SKM-1 treated with dmso at 0.1 percent for 144 hours (cell line): ENCODE results near the gene SLC25A29.
"Not testable (repeated sequence)": the region's sequence is repeated elsewhere in the genome, so short reads cannot be mapped to it uniquely, and the experiment has no call there.

Experiments used
- DNase-seq: peaks from one replicate; lab custom pipeline; 2025; ENCODE audit not compliant: unreplicated experiment; lab: John Stamatoyannopoulos, UW

The SLC25A29 gene

DNA sequence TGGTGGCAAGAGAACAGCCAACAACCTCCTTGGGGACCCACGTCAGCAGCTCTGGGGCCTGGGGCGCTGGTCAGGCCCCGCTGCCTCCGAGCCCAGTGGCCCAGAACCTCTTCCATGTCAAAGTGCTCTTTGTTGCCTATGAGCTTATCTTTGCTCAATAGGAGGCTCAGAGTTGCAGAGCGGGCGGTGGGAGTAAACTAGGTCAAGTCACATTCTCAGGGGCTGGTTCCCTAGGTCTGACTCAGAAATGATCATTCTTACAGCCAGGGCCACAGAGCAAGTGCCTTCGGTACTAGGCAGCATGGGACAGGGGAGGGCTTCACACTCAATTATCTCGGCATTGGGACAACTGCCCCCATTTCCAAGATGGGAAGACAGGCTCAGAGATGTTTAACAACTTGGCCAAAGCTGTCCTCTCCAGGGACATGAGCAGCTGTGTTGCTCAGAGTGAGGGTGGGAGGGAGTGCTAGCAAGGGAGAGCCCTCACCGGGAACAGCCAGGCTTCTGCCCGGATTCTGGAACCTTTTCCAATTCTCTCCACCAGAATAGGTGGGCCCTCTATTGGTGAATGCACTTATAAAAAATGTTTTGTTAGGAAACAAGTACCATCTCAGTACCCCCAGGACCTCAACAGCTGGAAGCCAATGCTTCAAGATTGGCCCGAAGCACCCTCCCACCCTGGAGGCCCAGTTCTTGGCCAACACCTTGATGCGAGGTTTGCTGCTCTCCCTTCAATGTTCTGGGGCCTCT, 11.9 kb downstream of the SLC25A29 start:
- no peak for DNase-seq

DNA sequence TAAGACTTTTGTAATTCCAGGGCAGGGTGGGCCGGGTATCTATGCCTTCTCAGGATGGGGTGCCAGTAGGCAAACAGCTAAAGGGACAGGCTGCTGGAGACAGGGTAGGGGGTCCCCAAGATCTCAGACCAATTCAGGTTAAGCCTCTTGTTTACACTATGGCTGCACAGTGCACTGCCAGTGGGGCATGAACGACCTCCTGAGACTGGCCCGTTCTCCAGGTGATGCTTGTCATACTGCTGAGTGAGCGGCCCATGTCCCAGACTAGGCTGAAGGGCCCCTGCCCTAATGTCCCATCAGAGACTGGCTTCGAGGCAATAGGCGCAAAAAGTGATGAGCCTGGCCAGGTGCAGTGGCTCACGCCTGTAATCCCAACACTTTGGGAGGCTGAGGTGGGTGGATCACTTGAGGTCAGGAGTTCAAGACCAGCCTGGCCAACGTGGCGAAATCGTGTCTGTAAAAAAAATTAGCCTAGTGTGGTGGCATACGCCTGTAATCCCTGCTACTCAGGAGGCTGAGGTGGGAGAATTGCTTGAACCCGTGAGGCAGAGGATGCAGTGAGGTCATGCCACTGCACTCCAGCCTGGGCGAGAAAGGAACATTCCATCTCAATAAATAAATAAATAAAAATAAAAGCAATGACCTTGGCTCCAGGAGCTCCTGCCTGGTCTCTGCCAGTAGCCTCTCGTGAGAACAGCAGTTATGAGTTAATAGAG, 12.6 kb downstream of the SLC25A29 start:
- DNase-seq: no peak

DNA sequence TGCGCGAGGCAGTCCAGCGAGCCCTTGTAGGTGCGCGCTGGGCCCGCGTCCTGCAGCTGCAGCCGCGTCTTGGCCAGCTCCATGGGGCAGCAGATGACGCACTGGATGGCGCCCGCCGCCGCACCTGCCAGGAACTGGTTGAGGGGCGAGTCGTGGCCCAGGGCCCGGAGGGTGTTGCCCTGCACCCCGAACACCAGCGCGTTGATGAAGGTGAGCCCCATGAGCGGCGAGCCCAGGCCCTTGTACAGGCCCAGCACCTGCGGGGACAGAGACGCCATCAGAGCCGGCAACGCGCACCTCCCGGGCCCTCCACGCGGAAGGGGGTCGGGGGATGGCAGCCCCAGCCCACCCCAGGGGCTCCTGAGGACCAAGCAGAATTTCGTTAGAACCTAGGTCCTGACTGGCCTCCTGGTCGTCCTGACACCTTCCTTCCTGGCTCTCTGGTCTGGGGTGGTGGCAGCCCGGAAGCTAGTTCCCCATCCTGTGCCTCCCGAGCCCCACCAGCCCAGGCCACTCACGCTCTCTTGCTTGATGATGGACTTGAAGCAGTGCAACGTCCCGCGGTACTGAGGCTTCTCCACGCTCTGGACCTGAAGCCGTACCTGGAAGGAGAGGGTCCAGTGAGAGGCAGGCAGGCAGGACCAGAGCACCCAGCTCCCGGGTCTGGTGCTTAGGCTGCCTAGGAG, 13.3 kb downstream of the SLC25A29 start:
- DNase-seq: no peak

DNA sequence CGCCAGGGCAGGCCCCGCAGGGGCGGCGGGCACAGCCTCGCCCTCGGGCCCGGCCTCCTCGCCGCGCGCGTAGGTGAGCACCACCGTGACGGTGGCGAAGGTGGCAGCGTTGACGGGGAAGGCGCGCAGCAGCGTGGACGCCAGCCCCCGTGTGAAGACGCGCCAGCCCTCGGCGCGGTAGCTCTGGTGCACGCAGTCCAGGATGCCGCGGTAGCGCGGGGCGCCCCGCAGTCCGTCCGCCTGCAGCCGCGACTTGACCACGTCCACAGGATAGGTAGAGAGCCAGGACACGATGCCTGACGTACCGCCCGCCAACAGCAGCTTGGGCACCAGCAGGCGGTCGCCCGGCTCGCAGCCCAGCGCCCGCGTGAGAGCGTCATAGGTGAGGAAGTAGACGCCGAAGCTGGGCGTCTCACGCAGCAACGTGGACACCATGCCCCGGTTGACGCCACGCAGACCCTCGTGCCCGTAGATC, 13.9 kb downstream of the SLC25A29 start:
- no peak for DNase-seq

DNA sequence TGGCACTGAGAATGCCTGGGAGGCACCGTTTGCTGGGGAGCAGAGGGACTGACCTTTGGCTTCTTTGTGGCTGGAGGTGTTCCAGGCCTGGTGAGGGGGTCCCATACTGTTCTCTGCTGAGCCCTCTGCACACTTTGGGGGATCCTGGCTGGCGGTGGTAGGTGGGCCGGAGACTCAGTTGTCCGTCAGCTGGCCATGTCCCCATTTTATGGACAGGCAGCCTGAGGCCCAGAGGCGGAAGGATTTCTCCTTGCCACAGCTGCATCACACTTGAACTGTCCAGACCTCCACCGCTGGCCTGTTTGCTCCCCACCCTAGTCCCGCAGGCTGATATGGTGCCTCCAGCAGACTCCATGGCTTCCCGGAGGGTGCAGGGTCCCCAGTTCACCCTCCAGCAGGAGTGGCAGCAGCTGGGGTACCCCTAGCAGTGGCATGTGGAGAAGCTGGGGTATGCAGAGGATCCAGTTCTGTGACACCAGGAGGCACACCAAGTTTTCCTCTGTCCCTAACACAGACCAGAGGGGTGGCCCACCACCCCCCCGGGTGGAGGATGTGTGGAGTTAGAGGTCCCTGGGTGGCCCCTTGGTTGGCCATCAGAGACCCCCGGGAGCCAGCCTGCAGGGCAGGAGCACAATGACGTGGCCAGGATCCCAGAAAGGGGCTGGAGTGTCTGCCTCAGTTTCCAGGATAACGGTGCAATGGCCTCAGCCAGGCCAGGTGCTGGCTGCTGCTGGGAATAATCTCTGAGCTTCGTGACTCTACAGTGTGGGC, 14.8 kb downstream of the SLC25A29 start:
- DNase-seq: no peak

DNA sequence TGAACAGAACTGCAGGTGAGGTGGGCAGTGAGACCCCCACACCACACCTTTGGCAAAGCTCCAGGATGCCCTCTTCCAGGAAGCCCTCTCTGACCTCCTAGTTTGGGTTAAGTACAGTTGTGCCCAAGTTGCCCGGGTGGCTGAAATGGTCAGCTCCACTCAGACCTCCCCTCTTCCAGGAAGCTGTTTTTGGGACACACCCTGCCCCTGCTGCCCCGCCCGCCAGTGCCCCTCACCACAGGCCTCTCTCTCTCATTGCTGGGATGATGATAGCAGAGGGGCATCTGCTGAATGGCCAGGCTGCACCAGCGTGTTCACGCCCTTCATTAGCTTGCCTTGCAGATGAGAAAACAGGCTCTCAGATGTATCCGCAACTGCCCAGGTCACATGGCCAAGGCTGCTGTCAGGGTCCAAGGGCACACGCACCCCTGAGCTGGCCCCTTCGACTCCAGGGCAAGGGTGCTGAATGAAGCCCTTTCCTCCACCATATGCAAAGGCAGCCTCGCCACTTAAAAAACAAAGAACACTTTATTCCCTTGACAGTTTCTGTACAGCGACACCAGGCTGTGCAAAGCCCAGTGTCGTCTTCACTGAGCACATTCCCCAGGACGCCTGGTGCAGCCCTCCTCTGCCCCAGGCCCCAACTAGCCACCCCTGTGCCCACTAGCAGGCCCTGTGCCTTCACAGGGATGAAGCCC, 15.5 kb downstream of the SLC25A29 start:
- no peak for DNase-seq

DNA sequence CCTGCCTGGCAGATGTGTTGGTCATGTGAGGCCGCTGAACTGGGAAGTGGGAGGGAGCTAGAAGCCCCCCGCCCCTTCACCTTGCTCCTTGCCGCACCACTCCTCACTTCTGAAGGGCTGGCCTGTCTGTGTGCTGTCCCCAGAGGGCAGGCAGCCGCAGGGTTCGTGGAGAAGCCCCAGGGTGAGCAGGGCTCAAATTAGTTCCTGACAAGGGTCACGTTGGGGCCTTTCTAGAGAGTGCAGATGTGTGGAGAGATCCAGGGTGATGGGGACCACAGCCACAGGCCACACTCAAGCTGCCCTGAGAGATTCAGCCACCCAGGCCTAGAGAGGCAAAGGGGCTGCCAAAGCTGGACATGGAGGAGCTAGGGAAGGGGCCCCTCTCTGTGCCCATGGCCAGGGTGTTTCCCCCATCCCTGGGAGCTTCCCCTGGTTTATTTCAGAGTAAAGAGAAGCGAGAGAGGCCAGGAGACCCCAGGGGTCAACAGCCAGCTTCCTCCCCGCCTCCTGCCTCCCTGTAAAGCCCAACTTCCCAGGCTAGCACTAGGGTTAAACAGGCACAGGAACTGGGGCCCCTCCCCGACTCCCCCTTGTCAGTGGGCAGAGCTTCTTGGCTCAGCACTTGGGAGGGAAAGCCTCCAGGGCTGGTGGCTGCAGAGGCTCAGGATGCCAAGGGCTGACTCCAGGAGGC, 16.2 kb downstream of the SLC25A29 start:
- DNase-seq: no peak

DNA sequence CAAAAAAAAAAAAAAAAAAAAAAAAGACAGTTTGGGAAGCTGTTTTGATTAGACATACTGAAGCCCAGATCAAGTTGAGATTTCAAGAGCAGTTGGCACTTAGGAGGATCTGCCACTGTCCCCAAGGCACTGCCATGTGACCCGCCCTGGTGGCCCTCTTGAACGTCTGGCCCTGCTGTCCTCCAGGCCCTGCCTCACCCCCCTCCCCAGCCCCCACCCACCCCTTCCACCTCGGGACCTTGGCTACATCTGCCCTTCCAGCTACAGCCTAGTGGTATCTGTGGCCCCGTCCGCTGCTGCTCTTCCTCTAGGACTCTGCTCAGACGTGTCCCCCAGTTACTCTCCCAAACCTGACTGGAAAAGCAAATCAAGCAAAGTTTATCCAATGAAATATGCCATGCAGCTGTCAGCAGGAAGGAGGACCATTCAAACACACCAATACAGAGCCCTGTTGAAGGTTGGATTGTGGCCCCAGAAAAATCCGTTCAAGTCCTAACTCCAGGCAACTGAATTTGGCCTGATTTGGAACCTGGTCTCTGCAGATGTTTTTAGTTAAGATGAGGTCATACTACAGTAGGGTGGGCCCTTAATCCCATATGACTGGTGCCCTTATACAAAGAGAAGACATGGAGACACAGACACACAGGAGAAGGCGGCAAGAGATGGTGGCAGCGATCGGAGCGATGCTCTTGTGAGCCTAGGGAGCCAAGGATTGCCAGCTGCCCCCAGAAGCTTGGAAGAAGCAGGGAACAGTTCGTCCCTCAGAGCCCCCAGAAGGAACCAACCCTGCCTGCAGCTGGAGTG, 17.7 kb downstream of the SLC25A29 start:
- no peak for DNase-seq

DNA sequence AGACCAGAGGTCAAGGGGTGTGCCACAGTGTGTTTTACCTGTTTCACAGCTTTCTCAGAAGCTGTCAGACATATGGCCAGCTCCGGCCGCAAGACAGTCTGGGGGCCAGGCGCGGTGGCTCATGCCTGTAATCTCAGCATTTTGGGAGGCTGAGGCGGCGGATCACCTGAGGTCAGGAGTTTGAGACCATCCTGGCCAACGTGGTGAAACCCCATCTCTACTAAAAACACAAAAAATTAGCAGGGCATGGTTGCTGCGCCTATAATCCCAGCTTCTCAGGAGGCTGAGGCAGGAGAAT, 18.3 kb downstream of the SLC25A29 start:
- DNase-seq: not testable (repeated sequence)

DNA sequence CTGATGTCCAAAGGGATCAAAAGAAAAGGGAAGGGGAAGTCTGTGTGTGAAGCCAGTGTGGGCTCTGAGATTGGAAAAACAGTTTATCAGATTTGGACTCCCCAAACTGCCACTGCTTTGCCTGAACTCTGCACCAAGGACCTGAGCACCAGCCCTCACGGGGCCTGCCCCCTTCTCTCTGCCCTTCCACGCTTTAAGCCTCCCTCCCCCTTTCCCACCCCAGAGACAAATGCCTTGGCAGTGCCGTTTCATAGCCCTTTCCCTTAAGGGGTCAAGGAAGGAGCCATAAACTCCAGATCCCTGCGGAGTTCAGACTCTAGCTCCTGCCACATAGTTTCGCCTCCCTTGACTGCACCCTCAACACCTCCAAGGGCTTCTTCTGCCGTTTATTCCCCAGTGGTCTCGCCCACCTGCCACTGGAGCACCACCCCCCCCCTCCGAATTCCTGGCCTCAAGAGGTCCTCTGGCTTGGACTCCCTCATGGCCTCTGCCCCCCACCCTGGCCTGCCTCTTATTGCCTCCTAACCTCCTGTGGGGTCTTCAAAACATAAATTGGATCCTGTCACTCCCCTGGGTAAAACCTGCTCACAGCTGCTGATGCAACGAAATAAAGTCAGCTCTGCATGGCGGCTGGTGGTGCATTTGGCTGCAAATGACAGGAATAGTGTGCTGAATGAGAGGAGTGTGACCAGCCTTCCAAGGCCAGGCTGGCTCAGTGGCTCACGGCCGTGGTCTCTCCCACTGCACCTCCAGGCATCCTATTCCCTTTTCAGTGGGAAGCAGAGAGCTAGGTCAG, 18.8 kb downstream of the SLC25A29 start:
- no peak for DNase-seq

DNA sequence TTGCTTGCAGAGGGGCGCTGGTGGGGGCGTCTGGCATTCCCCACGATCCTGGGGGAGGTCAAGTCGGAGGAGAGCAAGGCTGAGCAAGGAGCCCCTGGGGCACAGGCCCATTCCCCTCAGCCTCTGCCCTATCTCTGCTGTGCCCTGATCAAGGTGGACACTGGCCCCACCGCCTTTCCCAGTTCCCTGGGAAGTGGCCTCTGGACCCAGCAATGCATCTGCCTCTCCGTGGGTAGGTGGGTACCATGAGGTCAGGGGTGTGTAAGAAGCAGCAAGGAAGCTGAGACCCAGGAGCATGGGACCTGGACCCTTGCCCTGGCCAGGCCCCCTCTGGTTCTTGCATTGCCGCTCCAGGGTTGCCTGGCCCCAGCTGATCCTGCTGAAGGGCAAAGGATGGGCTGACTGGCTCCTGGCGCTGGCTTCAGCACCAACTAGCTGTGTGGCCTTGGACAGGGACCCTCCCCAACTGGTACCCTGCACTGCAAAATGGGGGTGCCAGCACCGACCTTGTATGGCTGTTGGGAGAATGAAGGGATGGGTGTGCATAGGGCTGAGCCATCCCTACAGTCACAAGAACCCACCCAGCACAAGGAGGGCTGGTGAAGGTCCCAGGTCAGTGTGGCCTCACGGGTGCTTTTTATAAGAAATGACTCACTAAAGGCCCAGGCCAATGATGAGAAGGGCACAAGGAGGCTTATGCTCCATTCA, 19.6 kb downstream of the SLC25A29 start:
- DNase-seq: no peak

DNA sequence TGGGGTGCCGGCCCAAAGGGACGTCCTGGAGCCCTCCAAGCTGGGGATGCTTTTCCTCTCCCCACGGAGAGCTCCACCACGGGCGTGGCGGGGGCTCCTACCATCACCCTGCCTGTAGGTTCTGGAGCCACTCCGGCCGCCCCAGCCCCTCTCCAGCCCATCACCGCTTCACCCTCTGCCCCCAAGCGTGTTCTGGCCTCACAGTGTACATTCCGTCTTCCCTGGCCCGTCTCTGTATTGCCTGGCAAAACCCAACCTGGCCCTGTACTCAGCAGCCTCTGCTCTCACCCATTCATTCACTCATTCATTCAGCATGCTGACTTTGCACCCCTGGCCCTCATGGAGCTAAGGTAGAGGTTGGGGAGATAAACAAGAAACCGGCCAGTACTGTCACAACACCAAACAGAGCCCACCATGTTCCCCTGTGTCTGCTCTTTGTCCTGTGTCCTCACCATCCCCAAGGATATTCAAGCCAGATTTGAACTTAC, 20.3 kb downstream of the SLC25A29 start:
- no peak for DNase-seq

DNA sequence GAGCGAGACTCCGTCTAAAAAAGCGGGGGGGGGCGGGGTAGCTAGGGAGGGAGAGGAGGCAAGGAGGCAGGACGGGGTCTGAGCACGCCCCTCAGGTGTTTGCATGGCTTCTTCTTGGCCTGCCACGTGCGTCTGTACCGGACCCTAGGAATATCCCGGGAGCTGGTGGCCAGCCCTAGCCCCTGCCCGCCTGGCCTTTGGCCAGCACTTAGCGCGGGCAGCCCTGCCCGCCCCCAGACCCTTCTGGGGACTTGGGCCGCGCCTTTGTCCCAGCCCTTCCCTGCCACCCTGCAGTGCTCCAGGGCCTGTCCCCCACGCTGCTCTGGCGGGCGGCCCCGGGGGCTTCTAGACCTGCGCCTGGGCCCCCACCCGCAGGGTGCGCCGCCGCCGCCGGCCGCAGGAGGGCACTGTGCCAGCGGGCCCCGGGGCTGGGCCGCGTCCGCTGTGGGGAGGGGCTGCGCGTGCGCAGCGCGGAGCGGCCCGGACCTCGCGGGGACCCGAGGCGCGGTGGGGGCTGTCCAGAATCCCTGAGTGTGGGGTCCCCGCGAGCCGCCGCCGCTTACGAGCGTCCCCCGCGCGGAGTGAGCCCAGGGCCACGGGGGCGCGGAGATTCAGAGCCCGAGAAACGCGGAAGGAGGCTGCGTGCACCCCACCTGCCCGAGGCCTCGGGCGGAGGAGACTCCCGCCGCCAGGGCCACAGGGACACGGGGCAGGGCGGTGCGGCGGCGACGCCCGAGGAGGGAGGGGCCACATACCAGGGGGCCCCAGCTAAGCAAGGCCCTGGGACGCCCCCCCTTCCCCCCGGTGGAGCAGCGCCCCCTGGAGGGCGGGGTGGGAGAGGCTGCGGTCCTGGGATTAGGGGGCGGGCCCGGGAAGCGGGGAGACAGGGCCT, 21.0 kb downstream of the SLC25A29 start:
- DNase-seq: peak; percentile 10

DNA sequence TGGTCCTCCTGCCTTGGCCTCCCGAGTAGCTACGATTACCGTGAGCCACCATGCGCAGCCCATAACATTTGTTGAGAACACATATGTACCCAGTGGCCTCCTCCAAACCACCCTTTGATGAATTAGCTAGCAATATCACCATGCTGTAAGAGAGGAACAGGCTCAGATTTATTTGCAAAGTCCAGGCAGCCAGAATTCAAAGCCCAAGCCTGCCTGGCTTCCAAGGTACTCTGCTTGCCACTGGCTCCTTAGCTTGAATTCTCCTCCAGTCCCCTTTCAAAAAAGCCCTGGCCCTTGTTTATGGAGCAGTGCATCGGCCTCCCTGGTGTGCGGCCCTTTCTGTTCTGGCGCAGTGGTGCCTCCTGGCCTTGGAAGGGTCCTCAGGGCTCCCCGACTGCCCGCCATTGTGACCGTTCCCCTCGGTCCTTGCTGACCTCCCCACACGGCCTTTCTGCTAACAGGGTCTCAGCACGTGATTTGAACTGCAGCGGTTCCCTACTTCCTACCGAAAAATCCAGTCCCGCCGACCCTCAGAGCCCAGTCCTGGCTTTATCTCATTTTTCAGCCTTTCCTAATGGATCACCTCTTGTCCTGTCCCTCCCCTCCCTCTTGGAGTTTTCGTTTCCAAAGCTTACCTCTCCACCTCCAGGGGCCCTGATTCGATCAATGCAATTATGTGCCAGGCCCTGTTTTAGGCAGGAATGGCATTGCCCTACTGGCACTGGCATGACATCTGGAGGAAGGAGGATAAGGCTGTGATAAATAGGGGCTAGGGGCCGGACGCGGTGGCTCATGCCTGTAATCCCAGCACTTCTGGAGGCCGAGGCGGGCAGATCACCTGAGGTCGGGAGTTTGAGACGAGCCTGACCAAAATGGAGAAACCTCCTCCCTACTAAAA, 22.0 kb downstream of the SLC25A29 start:
- DNase-seq: no peak

DNA sequence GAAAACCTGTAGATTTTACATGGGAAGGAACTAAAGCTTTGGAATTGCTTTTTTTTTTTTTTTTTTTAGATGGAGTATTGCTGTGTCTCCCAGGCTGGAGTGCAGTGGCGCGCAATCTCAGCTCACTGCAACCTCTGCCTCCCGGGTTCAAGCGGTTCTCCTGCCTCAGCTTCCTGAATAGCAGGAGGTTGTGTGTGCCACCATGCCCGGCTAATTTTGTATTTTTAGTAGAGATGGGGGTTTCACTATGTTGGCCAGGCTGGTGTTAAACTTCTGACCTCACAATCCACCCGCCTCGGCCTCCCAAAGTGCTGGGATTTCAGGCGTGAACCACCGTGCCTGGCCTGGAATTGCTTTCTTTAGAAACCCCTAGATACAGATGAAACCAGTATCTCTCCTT, 22.8 kb downstream of the SLC25A29 start:
- not testable (repeated sequence) for DNase-seq
